CD4-positive, alpha-beta T cell treated with Interleukin-10 for 1 hour (primary cell): Measurements from ENCODE around the gene SLC22A23.
"Not testable (repeated sequence)": the region's sequence is repeated elsewhere in the genome, so short reads cannot be mapped to it uniquely, and the experiment has no call there.

ENCODE experiments used
- DNase-seq: peaks from one replicate; pipeline ENCODE4 v3.0.0-alpha.2; 2020

Gene SLC22A23

DNA sequence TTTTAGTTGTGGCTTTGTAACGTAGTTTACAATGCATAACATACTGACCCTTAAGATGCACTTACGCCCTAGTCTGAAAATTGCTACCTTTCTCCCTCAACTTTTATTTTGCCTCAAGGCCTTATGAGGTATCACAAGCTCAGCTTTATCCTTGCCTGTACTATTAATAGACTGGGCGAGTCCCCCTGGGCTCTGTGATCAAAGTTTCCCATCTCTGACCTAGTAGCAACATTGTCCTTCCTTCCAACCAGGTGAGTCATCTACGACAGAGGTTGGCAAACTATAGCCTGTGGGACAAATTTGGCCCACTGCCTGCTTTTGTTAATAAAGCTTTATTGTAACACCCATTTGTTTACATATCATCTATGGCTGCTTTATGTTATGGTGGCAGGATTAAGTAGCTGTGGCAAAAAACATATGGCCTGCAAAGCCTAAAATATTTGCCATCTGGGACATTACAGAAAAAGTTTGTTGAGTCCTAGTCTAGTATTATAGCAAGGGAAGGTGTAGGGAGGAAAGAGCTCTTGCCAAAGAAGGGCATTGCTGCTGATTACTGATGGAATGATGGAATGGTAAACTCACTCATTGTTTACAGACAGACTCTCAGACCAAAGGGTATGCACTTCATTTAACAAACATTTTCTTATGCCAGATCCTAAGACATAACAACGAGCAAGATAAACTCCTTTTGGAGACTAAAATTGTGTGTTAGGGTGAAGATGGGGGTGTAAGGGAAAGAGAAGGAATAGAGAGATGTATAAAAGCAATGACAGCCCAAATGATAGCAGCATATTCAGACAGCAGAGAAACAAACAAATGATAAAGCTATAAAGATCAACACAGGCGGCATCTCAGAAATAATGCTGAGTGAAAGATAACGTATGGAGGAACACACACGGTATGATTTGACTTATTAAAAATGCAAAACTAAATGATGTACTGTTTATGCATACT lies 74.2 kb downstream of the SLC22A23 start:
- no peak for DNase-seq

DNA sequence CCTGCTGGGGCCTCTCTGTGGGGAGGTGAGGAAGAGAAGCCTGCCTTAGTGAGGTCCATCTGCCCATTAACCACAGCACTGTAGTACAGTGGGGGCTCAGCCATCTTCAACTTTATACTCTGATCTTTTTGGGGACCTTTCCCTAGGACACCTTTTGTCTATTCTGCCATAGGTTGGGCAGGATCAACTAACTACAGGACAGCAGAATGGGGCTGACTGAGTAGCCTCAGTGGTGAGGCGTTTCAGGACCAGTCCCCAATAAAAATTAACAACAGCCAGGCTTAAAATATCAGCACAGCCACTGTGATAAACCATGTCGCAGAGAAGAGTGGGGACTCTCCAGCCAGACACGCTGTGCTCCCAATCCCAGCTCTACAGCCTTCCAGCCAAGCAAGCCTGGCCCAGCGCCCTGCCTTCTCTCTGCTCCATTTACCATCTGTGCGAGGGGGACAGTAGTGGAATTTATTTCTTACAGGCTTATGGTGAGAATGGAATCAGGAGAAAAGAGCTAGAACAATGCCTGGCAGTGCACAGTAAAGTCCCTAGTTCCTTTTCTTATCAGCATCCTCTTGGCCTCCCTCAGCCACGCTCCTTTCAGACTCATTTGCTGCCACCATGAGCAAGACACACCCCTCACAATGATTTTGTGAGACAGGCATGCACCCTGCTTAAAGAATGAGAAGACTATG lies 75.5 kb downstream of the SLC22A23 start:
- DNase-seq = no peak

DNA sequence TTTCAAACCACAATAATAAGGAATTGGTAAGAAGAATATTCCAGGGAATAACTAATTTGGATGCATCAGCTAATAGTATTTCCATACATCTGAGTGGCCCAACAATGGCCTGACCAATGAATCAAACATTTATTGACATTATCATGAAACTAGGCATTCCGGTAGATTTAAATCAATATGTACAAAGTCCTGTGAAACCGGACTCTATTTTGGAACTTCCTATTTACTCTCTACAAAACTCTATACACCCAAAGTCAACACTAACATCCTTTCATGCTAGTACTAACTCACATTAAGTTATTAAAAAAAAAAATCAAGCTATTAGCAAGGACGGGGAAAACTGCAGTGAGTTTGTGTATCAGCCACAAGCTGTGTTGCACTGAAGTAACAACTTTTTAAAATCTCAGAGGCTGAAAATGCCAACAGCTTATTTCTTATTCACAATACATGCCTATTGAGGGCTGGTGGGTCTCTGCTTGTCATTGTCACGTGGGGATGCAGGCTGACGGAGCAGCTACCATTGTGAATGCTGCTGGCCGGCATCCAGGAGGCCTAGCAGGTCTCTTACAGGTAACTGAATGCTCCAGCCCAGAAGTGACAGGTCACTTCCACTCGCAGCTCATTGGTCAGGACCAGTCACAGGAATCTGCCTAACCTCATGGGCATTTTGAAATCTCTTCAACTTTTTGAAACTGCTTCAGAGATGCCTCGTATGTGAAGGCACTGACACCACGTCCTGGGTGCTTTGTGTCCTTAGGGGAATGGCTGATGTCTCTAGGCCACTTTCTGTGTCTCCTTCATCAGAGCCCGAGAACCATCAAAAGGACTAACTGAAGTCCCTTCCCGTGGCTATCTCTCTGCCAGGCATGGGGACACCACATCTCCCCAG lies 76.3 kb downstream of the SLC22A23 start:
- no peak for DNase-seq

DNA sequence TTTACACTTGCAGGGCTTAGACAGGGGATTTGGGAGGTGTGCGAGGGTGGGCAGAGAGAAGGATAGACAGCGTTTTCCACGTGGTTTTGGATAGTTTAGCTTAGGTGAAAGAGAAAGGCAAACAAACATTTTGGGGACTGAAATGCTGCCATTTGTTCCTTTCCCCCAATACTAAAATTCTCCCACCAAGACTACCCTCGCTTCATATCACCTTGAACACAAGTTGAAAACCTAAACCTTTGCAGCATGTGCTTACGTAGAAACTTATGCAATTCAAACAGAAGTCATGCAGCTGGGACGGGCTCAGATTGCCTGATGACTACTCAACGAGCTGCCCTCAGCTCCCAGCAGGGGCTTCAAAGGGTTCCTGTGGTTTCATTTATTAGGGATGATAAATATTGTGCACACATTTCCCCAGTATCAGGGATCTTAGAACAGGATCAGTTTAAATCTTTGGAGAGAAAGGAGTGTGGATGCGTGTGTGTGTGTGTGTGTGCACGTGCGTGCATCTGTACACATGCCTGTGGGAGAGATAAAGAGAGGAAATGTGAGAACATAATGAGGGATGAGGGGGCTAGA lies 77.3 kb downstream of the SLC22A23 start:
- DNase-seq = no peak

DNA sequence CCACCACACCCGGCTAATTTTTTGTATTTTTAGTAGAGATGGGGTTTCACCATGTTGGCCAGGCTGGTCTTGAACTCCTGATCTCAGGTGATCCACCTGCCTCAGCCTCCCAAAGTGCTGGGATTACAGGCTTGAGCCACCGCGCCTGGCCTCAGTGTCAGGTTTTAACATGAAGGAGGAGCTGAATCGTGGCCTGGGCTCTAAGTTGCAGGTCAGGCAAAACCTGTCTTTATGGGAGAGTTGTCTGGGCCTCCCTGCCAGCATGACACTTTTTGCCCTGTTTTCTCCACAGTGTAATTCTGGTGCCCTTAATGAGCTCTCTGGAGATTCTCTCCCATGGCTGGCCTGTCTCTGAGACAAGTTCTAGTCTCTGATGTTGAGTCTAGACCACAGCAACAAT lies 78.0 kb downstream of the SLC22A23 start:
- not testable (repeated sequence) for DNase-seq

DNA sequence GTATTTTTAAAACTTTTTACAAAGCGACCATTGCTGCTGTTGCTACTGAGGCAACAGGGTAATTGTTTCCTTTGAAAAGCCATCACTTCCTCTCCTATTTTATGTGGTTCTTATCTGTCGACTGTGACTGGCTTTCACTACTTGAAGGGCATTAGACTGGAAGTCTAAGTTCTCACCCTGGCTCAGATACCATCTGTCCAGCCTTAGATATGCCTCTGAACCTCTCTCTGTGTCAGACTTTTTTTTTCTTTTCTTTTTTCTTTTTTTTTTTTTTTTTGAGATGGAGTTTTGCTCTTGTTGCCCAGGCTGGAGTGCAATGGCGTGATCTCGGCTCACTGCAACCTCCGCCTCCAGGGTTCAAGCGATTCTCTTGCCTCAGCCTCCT lies 78.5 kb downstream of the SLC22A23 start:
- DNase-seq = peak; percentile 45

DNA sequence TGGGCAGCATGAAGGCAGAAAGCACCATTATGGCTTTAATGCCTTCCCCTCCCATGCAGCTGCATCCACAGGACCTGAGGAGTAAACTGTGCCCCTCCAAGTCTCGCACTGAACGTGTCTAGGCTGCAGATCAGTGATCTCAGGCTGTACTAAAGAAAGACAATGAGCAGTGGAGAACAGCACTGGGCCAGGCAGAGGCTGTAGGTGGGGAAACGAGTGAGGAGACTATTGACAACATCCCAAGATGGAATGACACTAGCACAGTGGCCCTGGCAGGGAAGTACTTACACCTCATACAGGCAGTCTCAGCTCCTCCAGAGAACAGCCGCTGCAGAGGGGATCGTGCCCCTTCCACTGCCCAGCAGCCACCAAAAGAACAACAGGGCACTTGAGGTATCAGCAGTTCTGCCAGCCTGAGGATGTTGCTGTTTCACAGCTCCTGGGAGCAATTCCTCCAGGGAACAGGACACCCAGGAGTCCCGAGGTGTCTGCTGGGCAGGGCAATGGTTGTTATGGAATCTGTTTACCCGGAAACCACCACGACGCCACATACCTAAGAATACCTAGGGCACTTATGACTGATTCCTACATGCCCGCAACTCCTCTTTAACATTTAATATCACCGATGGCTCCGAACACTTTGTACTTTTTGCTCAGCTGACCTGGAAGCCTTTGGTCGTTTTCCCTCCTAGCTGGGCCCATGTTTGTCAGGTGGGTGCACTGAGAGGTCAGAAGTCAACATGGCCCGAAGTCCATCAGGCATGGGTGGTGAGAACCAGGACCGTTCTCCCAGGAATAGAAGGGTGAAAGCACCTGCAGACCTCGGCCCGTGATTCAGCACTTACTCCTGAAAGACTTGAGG lies 79.1 kb downstream of the SLC22A23 start:
- no peak for DNase-seq

DNA sequence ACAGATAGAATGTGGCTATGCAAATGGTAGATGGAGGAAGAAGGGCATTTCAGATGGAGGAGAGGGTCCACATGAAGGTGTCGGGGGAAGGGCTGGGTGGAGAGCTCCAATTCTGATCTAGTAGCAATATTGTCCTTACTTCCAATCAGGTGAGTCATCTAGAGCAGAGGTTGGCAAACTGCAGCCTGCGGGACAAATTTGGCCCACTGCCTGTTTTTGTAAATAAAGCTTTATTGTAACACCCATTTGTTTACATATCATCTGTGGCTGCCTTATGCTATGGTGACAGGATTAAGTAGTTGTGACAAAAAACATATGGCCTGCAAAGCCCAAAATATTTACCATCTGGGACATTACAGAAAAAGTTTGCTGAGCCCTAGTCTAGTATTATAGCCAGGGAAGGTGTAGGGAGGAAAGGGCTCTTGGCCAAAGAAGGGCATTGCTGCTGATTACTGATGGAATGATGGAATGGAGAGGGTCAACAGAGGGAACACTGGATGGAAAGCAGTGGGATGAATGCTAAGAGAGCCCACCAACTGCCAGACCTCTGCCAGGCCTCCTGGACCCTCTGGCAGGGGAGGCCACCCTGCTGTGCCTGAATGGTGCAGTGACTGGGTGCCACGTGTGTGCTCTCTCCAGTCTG lies 79.8 kb downstream of the SLC22A23 start:
- DNase-seq = no peak

DNA sequence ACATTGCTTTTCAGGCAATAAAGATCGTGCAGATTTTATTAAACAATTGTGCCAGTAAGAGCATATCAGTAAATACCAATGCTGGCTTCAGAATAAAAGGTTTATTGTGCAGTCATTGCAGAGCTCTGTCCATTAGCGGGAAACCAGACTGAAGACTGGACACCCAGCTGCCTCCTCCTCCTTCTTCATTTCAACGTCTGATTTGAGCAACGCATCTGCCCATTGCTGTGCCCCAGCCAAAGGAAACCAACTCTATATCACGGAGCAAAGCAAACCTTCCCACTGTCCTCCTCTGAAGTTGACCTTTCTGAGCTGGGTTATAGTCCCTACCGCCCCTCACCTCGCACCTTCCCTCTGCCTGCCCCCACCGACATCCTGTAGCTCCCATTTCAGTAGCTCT lies 80.8 kb downstream of the SLC22A23 start:
- DNase-seq = no peak

DNA sequence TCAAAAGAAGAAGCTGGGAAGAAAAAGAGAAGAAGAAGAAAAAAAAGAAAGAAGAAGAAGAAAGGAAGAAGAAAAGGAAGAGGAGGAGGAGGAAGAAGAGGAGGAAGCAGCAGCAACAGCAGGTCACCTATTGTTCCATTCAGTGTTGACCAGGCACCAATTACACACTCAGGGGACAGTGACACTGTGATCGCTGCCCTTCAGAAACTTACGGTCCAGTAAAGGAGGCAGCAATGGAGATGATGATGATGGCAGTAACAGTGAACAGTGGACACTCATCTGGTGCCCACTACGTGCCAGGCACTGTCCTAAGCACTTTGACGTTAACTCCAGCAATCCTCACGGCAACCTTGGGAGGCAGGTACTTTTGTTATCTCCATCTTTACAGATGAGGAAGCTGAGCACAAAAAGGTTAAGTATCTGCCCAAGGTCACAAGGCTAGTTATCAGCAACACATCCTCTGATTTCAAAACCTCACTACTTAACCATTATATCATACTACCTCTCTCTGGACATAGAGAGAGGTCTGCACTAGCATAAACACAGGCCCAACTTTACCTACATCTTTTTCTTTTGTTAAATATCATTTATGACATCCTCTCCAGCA lies 83.2 kb downstream of the SLC22A23 start:
- DNase-seq = no peak

DNA sequence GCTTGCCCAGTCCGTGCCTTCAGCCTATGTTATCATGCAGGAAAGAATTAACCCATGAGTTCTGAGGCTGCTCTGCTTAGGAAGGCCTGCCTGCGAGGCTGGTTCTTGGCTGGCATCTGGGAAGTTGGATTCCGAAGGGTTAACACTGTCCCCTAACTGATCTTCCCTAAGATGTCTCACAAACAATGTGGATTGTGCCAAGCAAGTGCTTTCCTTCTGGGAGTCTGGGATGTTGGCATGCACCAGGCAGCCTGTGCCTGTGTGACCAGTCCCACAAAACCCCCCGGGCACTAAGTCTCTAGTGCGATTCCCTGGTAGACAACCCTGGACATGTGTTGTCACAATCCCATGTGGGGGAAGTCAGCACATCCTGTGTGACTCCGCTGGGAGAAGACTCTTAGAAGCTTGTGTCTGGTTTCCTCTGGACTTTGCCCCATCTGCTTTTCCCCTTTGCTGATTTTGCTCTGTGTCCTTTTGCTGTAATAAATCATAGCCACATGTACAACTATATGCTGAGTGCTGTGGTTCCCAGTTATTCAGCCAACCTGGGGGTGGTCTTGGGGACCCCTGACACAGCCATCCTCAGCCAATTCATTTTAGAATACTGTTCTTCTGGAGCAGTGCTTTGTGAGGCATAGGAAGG lies 83.8 kb downstream of the SLC22A23 start:
- no peak for DNase-seq

DNA sequence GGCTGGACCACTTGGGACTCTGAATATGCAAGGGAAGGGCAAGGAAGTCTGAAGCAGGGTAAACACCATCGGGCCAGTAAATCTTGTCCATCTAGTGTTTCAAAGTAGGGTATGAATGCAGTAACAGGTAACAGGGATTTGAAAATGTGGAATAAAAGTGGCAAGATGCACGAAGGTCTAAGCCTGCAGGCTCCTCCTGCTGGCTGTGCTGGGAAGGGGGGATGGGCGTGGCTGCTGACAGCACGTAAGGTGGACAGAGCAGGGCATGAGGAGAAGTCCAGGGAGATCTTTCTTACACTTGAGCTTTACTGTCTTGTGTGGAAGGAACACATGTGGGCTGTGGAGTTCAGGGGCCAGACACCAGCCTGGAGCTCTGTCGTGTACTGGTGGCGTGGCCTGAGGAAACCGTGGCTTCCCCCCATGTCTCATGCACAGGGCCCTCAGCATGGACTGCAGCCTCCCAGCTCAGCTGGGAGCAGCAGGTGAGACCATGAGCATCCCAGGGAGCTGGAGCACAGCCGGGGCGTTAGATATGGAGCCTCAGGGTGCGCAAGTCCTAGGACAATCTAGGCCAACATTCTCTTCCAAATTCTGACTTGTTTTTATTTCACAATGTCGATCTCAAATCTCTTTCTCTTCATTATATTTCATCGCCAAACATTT lies 84.5 kb downstream of the SLC22A23 start:
- no peak for DNase-seq

DNA sequence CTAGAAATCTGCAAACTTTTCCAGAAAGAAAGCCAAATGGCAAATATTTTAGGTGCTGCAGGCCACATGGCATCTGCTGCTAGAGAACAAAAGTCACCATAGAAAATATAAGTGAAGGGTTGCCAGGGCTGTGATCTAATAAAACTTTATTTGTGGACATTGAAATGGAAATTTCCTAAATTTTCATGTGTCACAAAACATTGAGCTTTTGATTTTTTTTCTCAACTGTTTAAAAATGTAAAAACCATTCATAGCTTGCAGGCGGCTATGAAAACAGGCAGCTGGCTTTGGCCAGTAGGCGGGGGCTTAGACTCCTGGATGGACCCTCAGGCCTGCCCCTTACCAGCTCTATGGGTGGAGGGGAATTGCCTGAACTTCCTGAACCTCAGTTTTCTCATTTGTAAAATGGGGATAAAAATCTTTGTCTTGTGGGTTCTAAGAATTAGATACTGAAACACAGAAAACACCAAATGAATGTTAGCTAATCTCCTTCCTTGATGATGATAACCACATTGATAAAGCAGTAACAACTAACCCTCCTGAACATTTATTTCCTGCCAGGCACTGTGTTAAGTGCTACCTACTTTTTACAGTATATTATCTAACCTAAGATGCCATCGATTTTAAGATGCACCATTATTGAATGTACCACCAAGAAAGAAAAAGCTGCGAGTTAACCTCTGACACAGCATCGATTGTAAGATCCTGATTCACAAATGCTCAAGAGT lies 85.5 kb downstream of the SLC22A23 start:
- DNase-seq = peak; percentile 8

DNA sequence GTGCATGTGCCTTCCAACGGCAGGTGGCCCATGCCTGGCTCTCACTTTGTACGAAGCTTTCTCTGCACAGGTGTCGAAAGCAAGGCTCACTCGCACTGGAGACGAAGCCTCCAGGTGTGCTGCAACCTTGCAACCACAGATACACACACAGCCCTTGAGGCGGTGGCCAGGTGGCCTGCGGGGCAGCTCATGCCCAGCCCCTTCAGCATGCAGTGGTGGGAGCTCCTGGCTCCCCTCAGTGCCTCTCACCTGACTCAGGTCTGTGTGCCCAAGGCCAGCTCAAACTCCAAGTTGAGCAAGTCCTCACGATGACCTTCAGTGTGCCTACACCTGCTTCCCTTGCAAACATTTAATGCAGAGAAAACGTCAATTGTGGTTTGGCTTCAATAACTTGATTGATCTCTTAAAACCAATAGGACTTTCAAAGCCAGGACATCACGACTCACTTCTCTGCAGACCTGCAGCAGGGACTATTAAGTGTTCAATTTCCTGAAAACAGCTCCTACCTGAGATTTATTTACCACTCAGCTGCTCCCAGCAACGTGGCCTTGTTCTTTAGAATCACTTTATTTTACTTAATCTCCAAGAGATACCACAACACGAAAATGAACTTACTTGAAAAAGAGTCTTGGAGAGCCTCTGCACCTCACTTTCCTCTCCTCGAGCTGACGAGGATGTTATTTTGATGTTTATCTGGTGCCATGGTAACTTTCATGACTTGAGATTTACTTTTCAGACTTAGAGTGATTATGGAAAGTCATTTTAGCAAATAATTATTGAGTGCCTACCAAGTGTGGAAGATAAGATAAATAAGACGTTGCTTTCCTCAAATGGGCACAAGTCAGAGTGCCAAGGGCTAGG lies 86.3 kb downstream of the SLC22A23 start:
- peak; percentile 56 for DNase-seq

DNA sequence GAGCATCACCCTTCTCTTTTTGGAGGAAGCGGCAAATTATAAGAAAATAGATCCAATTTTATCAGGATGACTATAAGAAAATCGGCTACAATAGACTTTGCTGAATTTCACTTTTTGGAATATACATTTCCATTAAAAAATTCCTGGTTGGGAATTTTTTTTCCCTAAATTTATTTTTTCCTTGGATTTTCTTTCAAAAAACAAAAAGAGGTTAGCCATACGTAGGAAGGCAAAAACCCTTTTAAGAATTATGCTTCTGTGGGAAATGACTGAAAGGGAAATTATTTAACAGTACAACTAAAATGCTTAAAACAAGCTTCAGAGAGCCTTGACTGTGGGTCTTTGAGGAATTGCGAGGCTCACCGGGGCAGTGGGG lies 86.9 kb downstream of the SLC22A23 start:
- DNase-seq = no peak

DNA sequence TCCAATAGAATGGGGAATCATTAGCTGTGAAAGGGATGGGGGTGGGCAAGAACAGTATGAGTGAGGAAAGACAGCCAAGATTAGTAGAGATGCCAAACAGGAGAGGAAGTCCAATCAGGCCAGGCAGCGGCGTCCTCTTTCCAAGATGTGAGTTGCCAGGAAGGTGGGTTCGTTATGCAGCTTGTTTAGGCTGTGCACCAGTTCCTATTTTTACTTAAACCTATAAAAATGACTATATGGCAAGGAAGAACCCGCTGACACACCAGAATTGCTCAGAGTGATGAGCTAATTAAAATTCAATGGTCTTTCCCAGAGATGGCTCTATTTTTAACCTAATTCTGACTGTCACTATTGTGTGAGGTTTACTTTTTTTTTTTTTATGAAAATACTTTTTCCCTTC lies 88.2 kb downstream of the SLC22A23 start:
- no peak for DNase-seq

DNA sequence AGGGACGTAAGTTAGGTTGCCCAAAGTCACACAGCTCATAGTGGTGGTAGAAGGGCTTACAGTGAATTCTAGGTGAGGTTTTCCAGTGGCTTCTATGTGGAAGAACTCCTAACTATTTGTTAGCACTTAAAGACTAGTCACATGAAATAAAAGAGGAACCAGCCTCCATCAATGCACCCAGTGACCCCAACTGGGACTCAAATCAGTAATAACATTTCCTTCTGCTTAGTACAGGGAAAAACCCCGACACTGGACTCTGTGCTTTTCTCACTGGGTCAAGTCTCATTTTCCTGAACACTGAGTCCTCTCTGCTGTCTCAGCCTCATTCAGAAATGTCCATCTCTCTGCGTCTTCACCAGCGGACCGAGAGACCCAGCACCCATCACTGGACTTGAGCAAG lies 89.2 kb downstream of the SLC22A23 start:
- DNase-seq = no peak
